22Rv1 (cell line): ENCODE measurements around the gene PSMC3.

Experiments used
- ZFX ChIP-seq: fragments of 450-650 bp; IDR thresholded peaks from 2 replicates; pipeline ENCODE4 v1.6.1; 2017; ENCODE audit warnings: antibody characterized with exemption, borderline replicate concordance
- TF ChIP-seq, protein P1 (sequence below): fragments of 450-650 bp; IDR thresholded peaks from 2 replicates; pipeline ENCODE4 v1.5.1; 2017; ENCODE audit warnings: mild to moderate bottlenecking

DNA sequence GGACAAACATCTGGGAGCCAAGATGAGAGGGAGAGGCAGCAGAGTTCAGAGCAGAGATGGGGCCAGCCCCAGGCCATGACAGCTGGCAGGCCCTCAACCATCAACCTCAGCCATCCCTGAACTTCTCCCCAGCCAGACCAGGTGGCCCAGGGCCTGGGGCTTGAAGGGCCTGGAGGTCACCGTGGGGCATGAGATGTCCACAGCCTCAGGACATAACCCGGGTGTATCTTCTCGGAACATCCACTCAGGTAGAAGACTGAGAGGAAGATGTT is 30.3 kb downstream of the PSMC3 start:
- TF ChIP-seq, protein P1, sequence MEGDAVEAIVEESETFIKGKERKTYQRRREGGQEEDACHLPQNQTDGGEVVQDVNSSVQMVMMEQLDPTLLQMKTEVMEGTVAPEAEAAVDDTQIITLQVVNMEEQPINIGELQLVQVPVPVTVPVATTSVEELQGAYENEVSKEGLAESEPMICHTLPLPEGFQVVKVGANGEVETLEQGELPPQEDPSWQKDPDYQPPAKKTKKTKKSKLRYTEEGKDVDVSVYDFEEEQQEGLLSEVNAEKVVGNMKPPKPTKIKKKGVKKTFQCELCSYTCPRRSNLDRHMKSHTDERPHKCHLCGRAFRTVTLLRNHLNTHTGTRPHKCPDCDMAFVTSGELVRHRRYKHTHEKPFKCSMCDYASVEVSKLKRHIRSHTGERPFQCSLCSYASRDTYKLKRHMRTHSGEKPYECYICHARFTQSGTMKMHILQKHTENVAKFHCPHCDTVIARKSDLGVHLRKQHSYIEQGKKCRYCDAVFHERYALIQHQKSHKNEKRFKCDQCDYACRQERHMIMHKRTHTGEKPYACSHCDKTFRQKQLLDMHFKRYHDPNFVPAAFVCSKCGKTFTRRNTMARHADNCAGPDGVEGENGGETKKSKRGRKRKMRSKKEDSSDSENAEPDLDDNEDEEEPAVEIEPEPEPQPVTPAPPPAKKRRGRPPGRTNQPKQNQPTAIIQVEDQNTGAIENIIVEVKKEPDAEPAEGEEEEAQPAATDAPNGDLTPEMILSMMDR = no peak
- TF ChIP-seq ZFX = no peak
